GM10266 (cell line): Measurements from ENCODE around the gene NUP93.

Experiments used
- DNase-seq: peaks from one replicate; pipeline ENCODE4 v3.0.0; 2012; ENCODE audit errors: extremely low spot score
- CTCF ChIP-seq: IDR thresholded peaks from 2 replicates; pipeline ENCODE4 v1.5.1; 2012; ENCODE audit warnings: mild to moderate bottlenecking, low read depth; ENCODE audit not compliant: control insufficient read depth, insufficient read depth; ENCODE audit errors: missing control alignments

NUP93 gene

DNA sequence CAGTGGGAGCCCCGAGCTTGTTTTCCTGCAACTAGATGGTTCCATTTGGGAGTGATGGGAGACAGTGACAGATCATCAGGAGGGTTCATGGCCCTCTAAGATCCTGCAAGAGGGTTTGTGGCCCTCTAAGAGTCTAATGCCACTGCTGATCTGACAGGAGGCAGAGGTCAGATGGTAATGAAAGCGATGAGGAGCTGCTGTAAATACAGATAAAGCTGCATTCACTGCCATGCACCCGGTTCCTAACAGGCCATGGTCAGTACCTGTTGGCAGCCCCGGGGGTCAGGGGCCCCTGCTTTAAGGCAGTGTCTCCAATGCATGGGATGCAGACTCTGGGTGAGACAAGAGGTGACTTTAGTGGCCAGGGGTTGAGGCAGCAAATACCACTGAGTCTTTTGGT is 165.9 kb downstream of the NUP93 start:
- DNase-seq = no peak
- TF ChIP-seq CTCF = no peak

GRCh38 chr16:56896244-56896643 is 166.3 kb downstream of the NUP93 start:
- no peak for TF ChIP-seq CTCF
- DNase-seq = no peak

DNA sequence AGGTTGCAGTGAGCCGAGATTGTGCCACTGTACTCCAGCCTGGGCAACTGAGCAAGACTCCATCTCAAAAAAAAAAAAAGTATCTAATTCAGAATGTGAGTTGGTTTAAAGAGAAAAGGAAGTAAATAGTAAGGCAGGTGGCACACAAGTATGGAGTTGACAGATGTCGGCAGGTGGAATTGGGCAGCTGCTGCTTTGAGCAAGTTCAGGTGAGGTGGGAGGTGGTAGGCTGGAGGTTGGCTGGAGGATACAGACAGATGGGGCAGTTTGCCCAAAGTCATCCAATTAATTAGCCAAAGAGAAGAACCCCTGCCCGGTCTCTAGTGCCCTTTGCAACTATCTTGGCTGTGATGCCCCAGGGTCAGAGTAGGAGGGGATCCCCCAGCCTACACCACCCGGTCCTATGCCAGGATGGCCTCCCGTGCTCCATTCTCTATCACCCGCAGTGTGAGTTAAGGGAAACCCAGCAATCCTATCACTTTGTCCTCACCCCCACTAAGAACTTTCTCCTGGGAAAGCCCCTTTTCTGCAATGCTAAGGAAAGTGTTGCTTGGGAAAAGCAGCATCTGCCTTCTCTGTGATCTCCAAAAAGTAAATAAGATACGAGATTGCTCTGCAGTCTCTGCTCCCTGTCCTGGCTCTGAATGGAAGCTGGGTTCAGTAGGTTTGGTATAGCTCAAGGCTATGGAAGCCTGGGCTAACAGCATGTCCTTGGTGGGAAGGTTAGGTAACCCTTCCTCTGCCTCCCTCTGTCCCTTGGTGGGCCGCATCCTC is 167.3 kb downstream of the NUP93 start:
- TF ChIP-seq CTCF = no peak
- no peak for DNase-seq

GRCh38 chr16:56898847-56899246 is 168.9 kb downstream of the NUP93 start:
- no peak for TF ChIP-seq CTCF
- peak; percentile 61 for DNase-seq
